ENCODE data around the gene TGFBR3L. TPM values are rescaled to one million over a fixed set of nuclear protein-coding genes. Genes with fewer than 3 reads are reported as not detected.
"Not testable (repeated sequence)": the region's sequence is repeated elsewhere in the genome, so short reads cannot be mapped to it uniquely, and the experiment has no call there.

Gene TGFBR3L
- total RNA-seq, 2 experiments from 2014 or later = 0.13 to 0.61 TPM

GRCh38 chr19:7917267-7918061 lies 2.8 kb downstream of the TGFBR3L start:
- intact Hi-C loops (cut with micrococcal nuclease; ENCODE audit: unreplicated experiment) = no loop called here
- no peaks in the 10 kb centered on the region for H3K9me2 ChIP-seq (ENCODE audit: insufficient read depth, low read length)
- no peak for TF ChIP-seq EZH2phosphoT487 (IDR thresholded peaks at IDR 0.05; ENCODE audit: borderline replicate concordance, low read depth, low read length)
- TF ChIP-seq CTCF (conservative IDR thresholded peaks at IDR 0.05; ENCODE audit: low read length) = peak; percentile 59
- H3K79me2 ChIP-seq (ENCODE audit: insufficient read depth, low read depth, low read length) = no peaks in the 10 kb centered on the region
- POLR2A ChIA-PET = no interaction called here
- peaks cover 13% of the 10 kb centered on the region; the same call in 1 of the 2 replicates for H3K36me3 ChIP-seq (ENCODE audit: insufficient read depth, low read length)
- H3K4me1 ChIP-seq (ENCODE audit: insufficient read depth, low read length, poor library complexity, severe bottlenecking) = peaks cover 16% of the 10 kb centered on the region
- no peak overlapping the region for H2AFZ ChIP-seq (ENCODE audit: low read length)
- DNase-seq (ENCODE audit: low spot score) = peak; percentile 44
- H3K4me2 ChIP-seq (ENCODE audit: low read length) = no peak overlapping the region
- no peak overlapping the region for H3K4me3 ChIP-seq (ENCODE audit: low read depth, low read length, poor library complexity, severe bottlenecking)
- peaks cover 6% of the 10 kb centered on the region; the same call in 1 of the 2 replicates for H4K20me1 ChIP-seq (ENCODE audit: insufficient read depth, low read length)
- no TSS peak for BruUV-seq (replicated peaks)
- no peak overlapping the region for H3K27ac ChIP-seq (ENCODE audit: low read depth, low read length, poor library complexity, severe bottlenecking)
- CTCF ChIA-PET (ENCODE audit: unreplicated experiment) = no interaction called here
- H3K9me3 ChIP-seq (ENCODE audit: low read length) = no peaks in the 10 kb centered on the region

GRCh38 chr19:7918062-7918614 lies 3.5 kb downstream of the TGFBR3L start:
- H3K4me1 ChIP-seq (ENCODE audit: insufficient read depth, low read length, poor library complexity, severe bottlenecking) = peaks cover 16% of the 10 kb centered on the region
- H3K36me3 ChIP-seq (ENCODE audit: insufficient read depth, low read length); POLR2A ChIA-PET; H4K20me1 ChIP-seq (ENCODE audit: insufficient read depth, low read length); H3K79me2 ChIP-seq (ENCODE audit: insufficient read depth, low read depth, low read length); BruUV-seq (replicated peaks); intact Hi-C loops (cut with micrococcal nuclease; ENCODE audit: unreplicated experiment); H3K27ac ChIP-seq (ENCODE audit: low read depth, low read length, poor library complexity, severe bottlenecking); H3K4me2 ChIP-seq (ENCODE audit: low read length); CTCF ChIA-PET (ENCODE audit: unreplicated experiment); H3K9me2 ChIP-seq (ENCODE audit: insufficient read depth, low read length); H3K4me3 ChIP-seq (ENCODE audit: low read depth, low read length, poor library complexity, severe bottlenecking); DNase-seq (ENCODE audit: low spot score); H3K9me3 ChIP-seq (ENCODE audit: low read length); H2AFZ ChIP-seq (ENCODE audit: low read length): not testable (repeated sequence)

GRCh38 chr19:7918615-7919421 lies 4.2 kb downstream of the TGFBR3L start:
- POLR2A ChIA-PET = no interaction called here
- Histone ChIP-seq H3K27ac (ENCODE audit: low read depth, low read length, poor library complexity, severe bottlenecking) (no peak overlapping the region), H3K4me2 (ENCODE audit: low read length) (no peak overlapping the region), H3K4me3 (ENCODE audit: low read depth, low read length, poor library complexity, severe bottlenecking) (no peak overlapping the region), H3K79me2 (ENCODE audit: insufficient read depth, low read depth, low read length) (no peaks in the 10 kb centered on the region), H3K4me1 (ENCODE audit: insufficient read depth, low read length, poor library complexity, severe bottlenecking) (peaks cover 16% of the 10 kb centered on the region), H3K9me3 (ENCODE audit: low read length) (no peaks in the 10 kb centered on the region), H2AFZ (ENCODE audit: low read length) (no peak overlapping the region), H3K36me3 (ENCODE audit: insufficient read depth, low read length) (peaks cover 3% of the 10 kb centered on the region; the same call in 1 of the 2 replicates), H3K9me2 (ENCODE audit: insufficient read depth, low read length) (no peaks in the 10 kb centered on the region), H4K20me1 (ENCODE audit: insufficient read depth, low read length) (peaks cover 6% of the 10 kb centered on the region; the same call in 1 of the 2 replicates)
- intact Hi-C loops (cut with micrococcal nuclease; ENCODE audit: unreplicated experiment) = no loop called here
- no TSS peak for BruUV-seq (replicated peaks)
- no peak for DNase-seq (ENCODE audit: low spot score)
- TF ChIP-seq EZH2phosphoT487 (IDR thresholded peaks at IDR 0.05; ENCODE audit: borderline replicate concordance, low read depth, low read length) = no peak
- no peak for TF ChIP-seq CTCF (conservative IDR thresholded peaks at IDR 0.05; ENCODE audit: low read length)
- CTCF ChIA-PET (ENCODE audit: unreplicated experiment) = interaction anchor here (0.5 to 1.0 kb wide), 2 partner anchors 50 to 676 kb away, joined by 3 to 5 read pairs; no protein-coding TSS in a partner anchor

All from OCI-LY7 (cell line).